ENCODE data around the gene DNAJB11.

The DNAJB11 gene
- long read RNA-seq, full-length matches to known transcripts = 414 of 427 reads
- long read RNA-seq, partial matches to known transcripts = 2 of 427 reads
- long read RNA-seq, other reads (novel, unspliced or antisense) = 11 of 427 reads

DNA sequence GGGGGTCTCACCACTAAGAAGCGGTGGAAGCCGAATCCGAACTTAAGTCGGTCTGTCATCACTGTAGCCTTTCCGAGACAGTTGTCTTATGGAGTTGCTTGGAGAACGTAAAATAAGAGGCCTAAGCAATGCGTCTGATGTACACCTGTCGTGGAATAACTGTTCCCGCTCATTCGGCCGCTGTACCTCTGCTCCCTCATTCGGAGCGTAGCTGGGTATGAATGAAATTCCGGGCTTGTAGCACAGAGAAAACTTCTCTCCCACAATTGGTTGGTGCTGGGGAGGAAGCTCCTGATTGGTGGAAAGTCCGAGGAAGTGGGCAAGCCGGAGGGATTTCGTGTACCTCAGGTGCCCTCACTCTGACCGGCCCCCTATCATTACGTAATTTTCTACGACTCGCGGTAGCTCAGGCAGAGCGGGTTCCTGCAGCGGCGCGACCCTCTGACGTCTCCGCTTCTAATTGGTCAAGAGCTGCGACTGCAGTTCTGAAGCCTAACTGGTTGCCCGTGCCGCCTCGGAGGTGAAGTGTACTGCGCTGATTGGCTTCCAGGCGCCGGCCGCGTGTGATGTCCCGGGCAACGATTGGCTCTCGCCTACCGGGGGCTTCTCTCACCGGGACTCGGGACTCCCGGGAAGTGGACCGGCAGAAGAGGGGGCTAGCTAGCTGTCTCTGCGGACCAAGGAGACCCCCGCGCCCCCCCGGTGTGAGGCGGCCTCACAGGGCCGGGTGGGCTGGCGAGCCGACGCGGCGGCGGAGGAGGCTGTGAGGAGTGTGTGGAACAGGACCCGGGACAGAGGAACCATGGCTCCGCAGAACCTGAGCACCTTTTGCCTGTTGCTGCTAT is at the start of gene DNAJB11:
Gene DNAJB11 (plus strand): TSS at position 625 of the 845 bp plus-strand sequence. CDS start 178 bp downstream, at position 803.
- TF ChIP-seq SPI1 (IDR thresholded peaks at IDR 0.05; ENCODE audit: borderline replicate concordance, low read depth) = peak; percentile 71; the same call in 1 of the 2 replicates
- peak; percentile 75 for TF ChIP-seq REST (IDR thresholded peaks at IDR 0.05; ENCODE audit: insufficient replicate concordance, low read depth)
- TF ChIP-seq POLR2AphosphoS5 (IDR thresholded peaks at IDR 0.05; ENCODE audit: low read depth) = peak; percentile 91
- TF ChIP-seq, protein P1, sequence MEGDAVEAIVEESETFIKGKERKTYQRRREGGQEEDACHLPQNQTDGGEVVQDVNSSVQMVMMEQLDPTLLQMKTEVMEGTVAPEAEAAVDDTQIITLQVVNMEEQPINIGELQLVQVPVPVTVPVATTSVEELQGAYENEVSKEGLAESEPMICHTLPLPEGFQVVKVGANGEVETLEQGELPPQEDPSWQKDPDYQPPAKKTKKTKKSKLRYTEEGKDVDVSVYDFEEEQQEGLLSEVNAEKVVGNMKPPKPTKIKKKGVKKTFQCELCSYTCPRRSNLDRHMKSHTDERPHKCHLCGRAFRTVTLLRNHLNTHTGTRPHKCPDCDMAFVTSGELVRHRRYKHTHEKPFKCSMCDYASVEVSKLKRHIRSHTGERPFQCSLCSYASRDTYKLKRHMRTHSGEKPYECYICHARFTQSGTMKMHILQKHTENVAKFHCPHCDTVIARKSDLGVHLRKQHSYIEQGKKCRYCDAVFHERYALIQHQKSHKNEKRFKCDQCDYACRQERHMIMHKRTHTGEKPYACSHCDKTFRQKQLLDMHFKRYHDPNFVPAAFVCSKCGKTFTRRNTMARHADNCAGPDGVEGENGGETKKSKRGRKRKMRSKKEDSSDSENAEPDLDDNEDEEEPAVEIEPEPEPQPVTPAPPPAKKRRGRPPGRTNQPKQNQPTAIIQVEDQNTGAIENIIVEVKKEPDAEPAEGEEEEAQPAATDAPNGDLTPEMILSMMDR (IDR thresholded peaks at IDR 0.05; ENCODE audit: insufficient read depth, low read length) = no peak
- peak; percentile 70 for TF ChIP-seq GABPA (IDR thresholded peaks at IDR 0.05; ENCODE audit: low read depth)
- DNase-seq (ENCODE audit: low read depth in 1 of 2, low spot score in 1 of 2) = peak; percentile 99 to 100
- Histone ChIP-seq H3K4me3 (replicated peaks; ENCODE audit: insufficient read depth, low read length) (peak within 1 kb of the TSS; percentile 99), H3K27me3 (ENCODE audit: insufficient read depth, poor library complexity, severe bottlenecking) (no peaks in the 10 kb centered on the region), H3K27ac (replicated peaks) (peak within 1 kb of the TSS; percentile 92)

DNA sequence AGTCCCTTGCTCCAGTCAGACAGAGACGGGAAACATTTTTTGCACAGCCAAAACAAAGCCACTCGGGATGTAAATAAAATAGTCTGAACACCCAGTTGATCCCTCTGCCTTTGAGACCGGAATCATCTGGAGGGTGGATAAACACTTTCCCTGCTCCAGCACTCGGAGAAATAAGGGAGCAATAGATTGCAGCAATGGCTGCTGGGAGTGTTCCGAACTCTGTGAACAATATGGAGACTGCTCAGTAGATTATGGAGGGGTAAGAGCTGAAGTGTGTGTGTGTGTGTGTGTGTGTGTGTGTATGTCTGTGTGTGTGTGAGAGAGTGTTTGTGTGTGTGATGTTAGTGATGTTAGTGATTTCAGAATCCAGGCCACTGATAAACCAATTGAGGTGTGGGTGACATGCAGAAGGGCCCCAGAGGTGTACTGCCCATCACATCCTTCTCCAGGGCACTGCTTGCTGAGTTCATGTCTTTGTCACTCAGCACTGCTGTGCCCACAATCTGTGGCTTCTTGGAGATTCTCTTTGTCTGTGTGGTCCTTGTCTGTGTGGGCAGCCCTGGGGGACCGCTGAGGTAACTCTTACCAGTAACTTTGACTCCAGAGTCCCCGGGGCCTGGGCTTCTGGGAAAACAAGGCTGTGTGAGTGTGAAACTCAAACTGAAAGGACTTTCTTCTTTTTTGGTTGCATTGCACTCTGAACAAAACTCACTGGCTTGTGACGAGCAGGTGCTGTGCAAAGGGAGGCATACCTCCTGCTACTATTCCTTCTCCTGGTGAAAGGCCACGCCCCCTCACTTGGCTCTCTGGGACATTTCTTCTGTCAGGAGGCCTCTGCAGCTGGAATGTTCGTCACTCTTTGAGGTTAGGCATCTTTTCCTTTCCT is 49.3 kb upstream of the DNAJB11 start:
- DNase-seq (ENCODE audit: low read depth in 1 of 2, low spot score in 1 of 2) = no peak
- Histone ChIP-seq H3K27ac (replicated peaks) (no peak overlapping the region), H3K27me3 (ENCODE audit: insufficient read depth, poor library complexity, severe bottlenecking) (no peaks in the 10 kb centered on the region), H3K4me3 (replicated peaks; ENCODE audit: insufficient read depth, low read length) (no peak overlapping the region)
- TF ChIP-seq SPI1 (IDR thresholded peaks at IDR 0.05; ENCODE audit: borderline replicate concordance, low read depth) (no peak), REST (IDR thresholded peaks at IDR 0.05; ENCODE audit: insufficient replicate concordance, low read depth) (no peak), POLR2AphosphoS5 (IDR thresholded peaks at IDR 0.05; ENCODE audit: low read depth) (no peak), GABPA (IDR thresholded peaks at IDR 0.05; ENCODE audit: low read depth) (no peak)
- TF ChIP-seq, protein P1 (IDR thresholded peaks at IDR 0.05; ENCODE audit: insufficient read depth, low read length) = no peak

- H3K4me3 ChIP-seq (replicated peaks; ENCODE audit: insufficient read depth, low read length) = no peak overlapping the region
- TF ChIP-seq REST (IDR thresholded peaks at IDR 0.05; ENCODE audit: insufficient replicate concordance, low read depth) = no peak
- no peak for TF ChIP-seq SPI1 (IDR thresholded peaks at IDR 0.05; ENCODE audit: borderline replicate concordance, low read depth)
- TF ChIP-seq GABPA (IDR thresholded peaks at IDR 0.05; ENCODE audit: low read depth) = no peak
- TF ChIP-seq, protein P1 (IDR thresholded peaks at IDR 0.05; ENCODE audit: insufficient read depth, low read length) = no peak
- no peak for TF ChIP-seq POLR2AphosphoS5 (IDR thresholded peaks at IDR 0.05; ENCODE audit: low read depth)
- H3K27ac ChIP-seq (replicated peaks) = no peak overlapping the region
- DNase-seq (ENCODE audit: low read depth in 1 of 2, low spot score in 1 of 2) = no peak
- H3K27me3 ChIP-seq (ENCODE audit: insufficient read depth, poor library complexity, severe bottlenecking) = no peaks in the 10 kb centered on the region
Measured at GRCh38 chr3:186523022-186523421, 47.5 kb upstream of the DNAJB11 start.

All from HL-60 (cell line).